ENCODE results near the gene BHMT2.

Gene BHMT2

GRCh38 chr5:79069488-79070349 is at the start of gene BHMT2, which contains the start of gene DMGDH:
Gene BHMT2, plus strand, starts transcription at chr5:79069767. Its CDS starts 16 bp downstream, at chr5:79069783.
Gene DMGDH, minus strand, starts transcription at chr5:79069674. Its CDS starts 54 bp downstream, at chr5:79069620.
- no peak for DNase-seq

- DNase-seq, result no peak
These were observed 48.6 kb upstream of the BHMT2 start for GRCh38 chr5:79020861-79021561.

- DNase-seq, result no peak
These were observed 47.8 kb upstream of the BHMT2 start for GRCh38 chr5:79021753-79022152.

- no peak for DNase-seq
These were observed 46.8 kb upstream of the BHMT2 start for GRCh38 chr5:79022771-79023170.

GRCh38 chr5:79023348-79023747 is 46.2 kb upstream of the BHMT2 start:
- peak; percentile 31 for DNase-seq

- no peak for DNase-seq
These were observed 45.6 kb upstream of the BHMT2 start for GRCh38 chr5:79023947-79024346.

- DNase-seq, result peak; percentile 9
These were observed 44.5 kb upstream of the BHMT2 start for GRCh38 chr5:79025054-79025472.

GRCh38 chr5:79030663-79031484 is 38.7 kb upstream of the BHMT2 start:
- DNase-seq, result no peak

GRCh38 chr5:79031485-79031867 is 38.1 kb upstream of the BHMT2 start:
- no peak for DNase-seq

- DNase-seq, result no peak
These were observed 37.4 kb upstream of the BHMT2 start for GRCh38 chr5:79032031-79032695.

GRCh38 chr5:79032782-79033181 is 36.8 kb upstream of the BHMT2 start:
- no peak for DNase-seq

GRCh38 chr5:79035237-79035636 is 34.3 kb upstream of the BHMT2 start:
- no peak for DNase-seq

- no peak for DNase-seq
These were observed 32.8 kb upstream of the BHMT2 start for GRCh38 chr5:79036769-79037168.

GRCh38 chr5:79042188-79042587 is 27.4 kb upstream of the BHMT2 start:
- no peak for DNase-seq

GRCh38 chr5:79047199-79047598 is 22.4 kb upstream of the BHMT2 start:
- no peak for DNase-seq

GRCh38 chr5:79048437-79048836 is 21.1 kb upstream of the BHMT2 start:
- DNase-seq, result no peak

- no peak for DNase-seq
These were observed 19.1 kb upstream of the BHMT2 start for GRCh38 chr5:79050498-79050897.

- no peak for DNase-seq
These were observed 16.2 kb upstream of the BHMT2 start for GRCh38 chr5:79053321-79053720.

GRCh38 chr5:79055017-79055416 is 14.6 kb upstream of the BHMT2 start:
- DNase-seq, result no peak

GRCh38 chr5:79056847-79057246 is 12.7 kb upstream of the BHMT2 start:
- no peak for DNase-seq

GRCh38 chr5:79059674-79060073 is 9.9 kb upstream of the BHMT2 start:
- no peak for DNase-seq

GRCh38 chr5:79062436-79062835 is 7.1 kb upstream of the BHMT2 start:
- no peak for DNase-seq

- no peak for DNase-seq
These were observed 742 bp downstream of the BHMT2 start for GRCh38 chr5:79070350-79070667.

Data from NCI-H2081 treated with DMSO at 0.1 percent for 48 hours (cell line).